PC-3 (cell line): ENCODE measurements around the gene FOXO1.

ENCODE experiments used
- CTCF ChIP-seq: fragments of 300-600 bp; sonication (generic); conservative IDR thresholded peaks from 2 replicates; pipeline ENCODE4 v1.5.1; 2017; ENCODE audit warnings: antibody characterized with exemption, low read depth, mild to moderate bottlenecking, low read length
- EZH2 ChIP-seq: fragments of 300-600 bp; sonication (generic); IDR thresholded peaks from one replicate; pipeline ENCODE4 v1.6.1; 2017; ENCODE audit warnings: antibody characterized with exemption, mild to moderate bottlenecking, low read length; ENCODE audit not compliant: unreplicated experiment

DNA sequence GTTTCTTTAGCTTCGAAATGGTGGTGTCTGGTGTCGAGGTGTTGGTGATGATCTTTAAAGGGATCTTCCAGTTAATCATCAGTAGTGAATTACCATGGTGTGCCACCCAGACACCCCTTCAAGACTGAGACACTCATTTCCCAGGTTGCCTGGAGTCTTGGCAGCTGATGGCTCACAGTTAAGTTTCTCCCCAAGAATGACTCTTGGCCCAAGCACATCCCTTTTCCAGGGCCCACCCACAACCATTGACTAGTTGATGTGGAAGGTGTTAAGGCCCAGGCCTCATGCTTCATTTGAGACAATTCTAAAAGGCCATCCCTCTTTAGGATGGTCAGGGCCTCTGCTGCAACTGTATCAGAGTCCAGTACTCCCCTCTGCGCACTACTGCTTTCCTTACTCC, 145.5 kb downstream of the FOXO1 start:
- TF ChIP-seq CTCF (no peak), EZH2 (no peak)
